ENCODE data around the gene DOK1.

DNA sequence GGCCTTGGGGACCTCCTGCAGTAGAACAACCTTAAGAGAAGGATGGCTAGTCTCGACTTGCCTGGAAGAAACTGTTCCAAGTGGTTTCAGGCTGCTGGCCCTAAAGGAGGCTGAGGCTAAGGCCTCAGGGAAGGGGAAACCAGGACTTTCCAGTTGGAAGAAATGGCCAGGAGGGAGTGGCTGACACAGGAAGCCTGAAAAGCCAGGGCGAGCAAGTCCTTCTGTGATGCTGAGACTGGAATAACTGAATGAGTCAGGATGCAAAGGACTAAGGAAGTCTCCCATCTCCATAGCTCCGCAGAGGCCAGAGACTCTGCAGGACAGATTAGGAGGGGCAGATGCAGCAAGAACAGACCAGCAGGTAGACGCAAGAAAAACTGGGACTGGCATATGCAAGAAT is 17.4 kb upstream of the DOK1 start:
- TF ChIP-seq, protein P1, sequence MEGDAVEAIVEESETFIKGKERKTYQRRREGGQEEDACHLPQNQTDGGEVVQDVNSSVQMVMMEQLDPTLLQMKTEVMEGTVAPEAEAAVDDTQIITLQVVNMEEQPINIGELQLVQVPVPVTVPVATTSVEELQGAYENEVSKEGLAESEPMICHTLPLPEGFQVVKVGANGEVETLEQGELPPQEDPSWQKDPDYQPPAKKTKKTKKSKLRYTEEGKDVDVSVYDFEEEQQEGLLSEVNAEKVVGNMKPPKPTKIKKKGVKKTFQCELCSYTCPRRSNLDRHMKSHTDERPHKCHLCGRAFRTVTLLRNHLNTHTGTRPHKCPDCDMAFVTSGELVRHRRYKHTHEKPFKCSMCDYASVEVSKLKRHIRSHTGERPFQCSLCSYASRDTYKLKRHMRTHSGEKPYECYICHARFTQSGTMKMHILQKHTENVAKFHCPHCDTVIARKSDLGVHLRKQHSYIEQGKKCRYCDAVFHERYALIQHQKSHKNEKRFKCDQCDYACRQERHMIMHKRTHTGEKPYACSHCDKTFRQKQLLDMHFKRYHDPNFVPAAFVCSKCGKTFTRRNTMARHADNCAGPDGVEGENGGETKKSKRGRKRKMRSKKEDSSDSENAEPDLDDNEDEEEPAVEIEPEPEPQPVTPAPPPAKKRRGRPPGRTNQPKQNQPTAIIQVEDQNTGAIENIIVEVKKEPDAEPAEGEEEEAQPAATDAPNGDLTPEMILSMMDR (IDR thresholded peaks at IDR 0.05; ENCODE audit: borderline replicate concordance, extremely low read depth, low read length, poor library complexity, severe bottlenecking), result no peak
- TF ChIP-seq EZH2 (IDR thresholded peaks at IDR 0.05; ENCODE audit: borderline replicate concordance, low read depth, low read length, severe bottlenecking), result no peak

Measured in DND-41 (cell line).